Liver (tissue), 9 donors: ENCODE results near the gene LRMDA. TPM values are rescaled to one million over a fixed set of nuclear protein-coding genes. Genes with fewer than 3 reads are reported as not detected.

Experiments used
- DNase-seq: peaks from one replicate; pipeline ENCODE4 v3.0.0-alpha.2; 2017; ENCODE audit warnings: low spot score
- H3K27ac ChIP-seq, 2 donors: one replicate each; pipeline ENCODE4 v1.7.0; 2013; ENCODE audit warnings: inconsistent platforms in 2 of 2, low read length in 2 of 2, control low read depth in 1 of 2, low read depth in 1 of 2, mild to moderate bottlenecking in 1 of 2
- H3K27me3 ChIP-seq, 4 donors: one replicate each; pipeline versions ENCODE4 v1.6.1 to v1.7.0; 2013; ENCODE audit warnings: low read length in 3 of 4, inconsistent platforms in 1 of 4, mild to moderate bottlenecking in 1 of 4, moderate library complexity in 1 of 4; ENCODE audit not compliant: control insufficient read depth in 4 of 4, insufficient read depth in 4 of 4
- H3K36me3 ChIP-seq, 4 donors: one replicate each; pipeline versions ENCODE4 v1.6.1 to v1.7.0; 2013; ENCODE audit warnings: low read length in 3 of 4, mild to moderate bottlenecking in 3 of 4, low read depth in 1 of 4, moderate library complexity in 1 of 4; ENCODE audit not compliant: control insufficient read depth in 4 of 4, insufficient read depth in 3 of 4
- H3K4me1 ChIP-seq, 4 donors: one replicate each; pipeline versions ENCODE4 v1.6.1 to v1.7.0; 2013; ENCODE audit warnings: low read length in 3 of 4, mild to moderate bottlenecking in 3 of 4, moderate library complexity in 1 of 4; ENCODE audit not compliant: control insufficient read depth in 4 of 4, insufficient read depth in 4 of 4
- H3K4me3 ChIP-seq, 3 donors: one replicate each; pipeline versions ENCODE4 v1.6.1 to v1.7.0; 2013; ENCODE audit warnings: low read length in 3 of 3, control low read depth in 1 of 3, low read depth in 1 of 3, mild to moderate bottlenecking in 1 of 3
- H3K9ac ChIP-seq, 2 donors: one replicate each; pipeline ENCODE4 v1.7.0; 2013; ENCODE audit warnings: low read length in 2 of 2, mild to moderate bottlenecking in 2 of 2, moderate library complexity in 2 of 2, control low read depth in 1 of 2, low read depth in 1 of 2
- H3K9me3 ChIP-seq, 4 donors: one replicate each; pipeline versions ENCODE4 v1.6.1 to v1.7.0; 2013; ENCODE audit warnings: low read length in 3 of 4; ENCODE audit not compliant: control insufficient read depth in 4 of 4
- ATF3 ChIP-seq: IDR thresholded peaks from 2 replicates; pipeline ENCODE4 v1.6.1; 2016; ENCODE audit warnings: antibody characterized with exemption
- EGR1 ChIP-seq, 2 donors: IDR thresholded peaks; 2 replicates each; pipeline ENCODE4 v1.6.1; 2016 to 2018; ENCODE audit warnings: antibody characterized with exemption in 2 of 2, low read depth in 2 of 2
- FOXA1 ChIP-seq: IDR thresholded peaks from 2 replicates; pipeline ENCODE4 v1.6.1; 2016; ENCODE audit warnings: antibody characterized with exemption
- FOXA2 ChIP-seq: IDR thresholded peaks from 2 replicates; pipeline ENCODE4 v1.6.1; 2016; ENCODE audit warnings: antibody characterized with exemption
- GABPA ChIP-seq, 2 donors: IDR thresholded peaks in 1 of 2; conservative IDR thresholded peaks in 1 of 2; 2 replicates each; pipeline ENCODE4 v1.6.1; 2016; ENCODE audit warnings: antibody characterized with exemption in 2 of 2, mild to moderate bottlenecking in 1 of 2, moderate library complexity in 1 of 2
- HNF4A ChIP-seq, 2 donors: conservative IDR thresholded peaks; 2 replicates each; pipeline ENCODE4 v1.6.1; 2016; ENCODE audit warnings: antibody characterized with exemption in 2 of 2, mild to moderate bottlenecking in 2 of 2
- HNF4G ChIP-seq: IDR thresholded peaks from 2 replicates; pipeline ENCODE4 v1.6.1; 2016; ENCODE audit warnings: antibody characterized with exemption
- JUND ChIP-seq, 2 donors: IDR thresholded peaks; 2 replicates each; pipeline ENCODE4 v1.6.1; 2016; ENCODE audit warnings: antibody characterized with exemption in 2 of 2
- MAX ChIP-seq: IDR thresholded peaks from 2 replicates; pipeline ENCODE4 v1.6.1; 2016; ENCODE audit warnings: antibody characterized with exemption
- NR2F2 ChIP-seq: IDR thresholded peaks from 2 replicates; pipeline ENCODE4 v1.6.1; 2016; ENCODE audit warnings: antibody characterized with exemption
- RAD21 ChIP-seq, 2 donors: IDR thresholded peaks; 2 replicates each; pipeline ENCODE4 v1.6.1; 2016; ENCODE audit warnings: antibody characterized with exemption in 2 of 2, mild to moderate bottlenecking in 2 of 2
- RXRA ChIP-seq, 2 donors: IDR thresholded peaks; 2 replicates each; pipeline ENCODE4 v1.6.1; 2017 to 2018; ENCODE audit warnings: antibody characterized with exemption in 2 of 2, mild to moderate bottlenecking in 1 of 2
- SP1 ChIP-seq: IDR thresholded peaks from 2 replicates; pipeline ENCODE4 v1.6.1; 2018; ENCODE audit warnings: antibody characterized with exemption, mild to moderate bottlenecking
- TAF1 ChIP-seq: conservative IDR thresholded peaks from 2 replicates; pipeline ENCODE4 v1.6.1; 2016; ENCODE audit warnings: antibody characterized with exemption, mild to moderate bottlenecking
- YY1 ChIP-seq: IDR thresholded peaks from 2 replicates; pipeline ENCODE4 v1.6.1; 2016; ENCODE audit warnings: antibody characterized with exemption, mild to moderate bottlenecking
- WGBS: extraction: QIAGEN DNeasy Blood & Tissue Kit; methylation state at CpG from one replicate; pipeline ENCODE4 v1.1.7; 2013; 5-methylcytosine and 5-hydroxymethylcytosine counted together
- polyA plus RNA-seq, 2 donors: library from polyadenylated mRNA; stranded (reverse) in 1 of 2; unstranded in 1 of 2; fragments of 200-250 nt in 1 of 2; fragments of >200 nt in 1 of 2; fragmentation: Nextera tagmentation in 1 of 2; extraction: Ambion mirVana in 1 of 2; gene quantifications; one replicate each; pipeline versions ENCODE4 v1.2.1 to v1.2.3, GENCODE V29; 2013 to 2015
- total RNA-seq, 2 donors: library from RNA; depleted of rRNA; stranded (reverse); fragments of >200 nt; gene quantifications; one replicate each; pipeline ENCODE4 v1.2.3, GENCODE V29; 2014
- donor health status: healthy.
- donor health status: healthy.
- donor health status: healthy.
- donor health status: healthy.
- donor health status: healthy.

Gene LRMDA
- total and polyA plus RNA-seq, 4 donors, result 7.9 to 15.8 (median 11.3) TPM

GRCh38 chr10:76291885-76292284 lies 860.5 kb downstream of the LRMDA start:
- no peak for DNase-seq
- no peak overlapping the region for H3K4me3 ChIP-seq
- H3K9ac ChIP-seq, result no peak overlapping the region
- H3K27me3 ChIP-seq, result no peaks in the 10 kb centered on the region
- H3K36me3 ChIP-seq, result no peaks in the 10 kb centered on the region
- peaks cover 0 to 2% (median 0%) of the 10 kb centered on the region in 4 donors for H3K4me1 ChIP-seq
- no peak for TF ChIP-seq HNF4A (conservative IDR thresholded peaks at IDR 0.05)
- TF ChIP-seq ATF3, result no peak
- TF ChIP-seq MAX, result no peak
- no peak for TF ChIP-seq JUND (IDR thresholded peaks at IDR 0.05)
- no peak for TF ChIP-seq GABPA (IDR thresholded peaks at IDR 0.05 in 1 of 2, conservative IDR thresholded peaks at IDR 0.05 in 1 of 2)
- TF ChIP-seq YY1, result no peak
- no peak for TF ChIP-seq FOXA2
- no peak for TF ChIP-seq SP1
- WGBS, result 88% methylated on average over 4 of the region's 4 CpGs
- no peak overlapping the region for H3K27ac ChIP-seq
- no peaks in the 10 kb centered on the region for H3K9me3 ChIP-seq

- no peak for DNase-seq
- H3K9me3 ChIP-seq, result no peaks in the 10 kb centered on the region
- peaks cover 0 to 8% (median 4%) of the 10 kb centered on the region in 4 donors for H3K4me1 ChIP-seq
- no peak for TF ChIP-seq NR2F2
- TF ChIP-seq HNF4G, result no peak
- TF ChIP-seq SP1, result no peak
- TF ChIP-seq RAD21 (IDR thresholded peaks at IDR 0.05), result no peak
- TF ChIP-seq EGR1 (IDR thresholded peaks at IDR 0.05; ENCODE audit: low read depth in 2 of 2), result no peak
- TF ChIP-seq TAF1, result no peak
- no peak for TF ChIP-seq GABPA (IDR thresholded peaks at IDR 0.05 in 1 of 2, conservative IDR thresholded peaks at IDR 0.05 in 1 of 2)
- TF ChIP-seq RXRA (IDR thresholded peaks at IDR 0.05), result no peak
- TF ChIP-seq FOXA1, result no peak
- no peak overlapping the region for H3K27ac ChIP-seq
- H3K36me3 ChIP-seq, result no peaks in the 10 kb centered on the region
- 68% methylated on average over 3 of the region's 3 CpGs for WGBS
- no peak overlapping the region for H3K4me3 ChIP-seq
- no peaks in the 10 kb centered on the region for H3K27me3 ChIP-seq
- no peak overlapping the region for H3K9ac ChIP-seq
These were observed 865.5 kb downstream of the LRMDA start for GRCh38 chr10:76296957-76297356.

- no peaks in the 10 kb centered on the region for H3K36me3 ChIP-seq
- no peaks in the 10 kb centered on the region for H3K27me3 ChIP-seq
- H3K9ac ChIP-seq, result no peak overlapping the region
- WGBS, result 84% methylated on average over 4 of the region's 4 CpGs
- H3K27ac ChIP-seq, result no peak overlapping the region
- TF ChIP-seq HNF4G (no peak), RAD21 (IDR thresholded peaks at IDR 0.05) (no peak), RXRA (IDR thresholded peaks at IDR 0.05) (no peak), FOXA2 (no peak), MAX (no peak), GABPA (IDR thresholded peaks at IDR 0.05 in 1 of 2, conservative IDR thresholded peaks at IDR 0.05 in 1 of 2) (no peak), TAF1 (no peak), HNF4A (conservative IDR thresholded peaks at IDR 0.05) (no peak), FOXA1 (no peak), SP1 (no peak), EGR1 (IDR thresholded peaks at IDR 0.05; ENCODE audit: low read depth in 2 of 2) (no peak)
- no peak overlapping the region for H3K4me3 ChIP-seq
- H3K9me3 ChIP-seq, result no peaks in the 10 kb centered on the region
- no peak for DNase-seq
- peaks cover 0 to 8% (median 4%) of the 10 kb centered on the region in 4 donors for H3K4me1 ChIP-seq
These were observed 865.9 kb downstream of the LRMDA start for GRCh38 chr10:76297358-76297757.
